ENCODE data around the gene BCL2L13. TPM values are rescaled to one million over a fixed set of nuclear protein-coding genes. Genes with fewer than 3 reads are reported as not detected.

The BCL2L13 gene
- total RNA-seq, 1 experiment from 2014 or later: 26.0 TPM

GRCh38 chr22:17628406-17629172 lies 10.0 kb upstream of the BCL2L13 start, which contains the start of gene ATP6V1E1:
Gene ATP6V1E1 (minus strand): TSS chr22:17628749. CDS start chr22:17628635, 114 bp downstream.
- Histone ChIP-seq H3K27me3 (ENCODE audit: insufficient read depth, low read length) (no peaks in the 10 kb centered on the region), H3K4me2 (ENCODE audit: insufficient read depth, insufficient read length, low read length) (peak within 1 kb of the TSS; percentile 62), H3K23ac (ENCODE audit: insufficient read length, low read depth, low read length) (no peak within 1 kb of the TSS), H3K18ac (ENCODE audit: insufficient read length, low read depth, low read length) (peak within 1 kb of the TSS; percentile 84), H3K27ac (ENCODE audit: insufficient read length, low read depth, low read length) (peak within 1 kb of the TSS; percentile 89), H3K9ac (ENCODE audit: extremely low read depth, insufficient read length, low read length) (peak within 1 kb of the TSS; percentile 99), H4K8ac (replicated peaks; ENCODE audit: insufficient read length, low read depth, low read length) (peak within 1 kb of the TSS; percentile 36), H3K14ac (ENCODE audit: insufficient read depth, low read length) (peak within 1 kb of the TSS; percentile 94), H3K4me1 (ENCODE audit: insufficient read depth, low read length) (no peaks in the 10 kb centered on the region), H2BK15ac (ENCODE audit: low read depth, low read length) (no peak within 1 kb of the TSS), H3T11ph (ENCODE audit: low read length) (no peak within 1 kb of the TSS), H3K56ac (ENCODE audit: insufficient read length, low read depth, low read length) (no peak within 1 kb of the TSS), H3K79me2 (ENCODE audit: insufficient read depth, low read length) (peaks cover 14% of the 10 kb centered on the region; the same call in 1 of the 2 replicates), H2BK5ac (ENCODE audit: insufficient read length, low read length) (peak within 1 kb of the TSS; percentile 65), H3K79me1 (ENCODE audit: insufficient read depth, low read depth, low read length, poor library complexity, severe bottlenecking) (peaks cover 8% of the 10 kb centered on the region), H2AK5ac (ENCODE audit: insufficient read length, low read length) (no peak within 1 kb of the TSS), H2BK12ac (ENCODE audit: insufficient read length, low read depth, low read length) (no peak within 1 kb of the TSS), H3K4ac (ENCODE audit: low read depth, low read length) (no peak within 1 kb of the TSS), H2AFZ (ENCODE audit: low read length) (peak within 1 kb of the TSS; percentile 50), H4K5ac (ENCODE audit: insufficient read length, low read depth, low read length) (no peak within 1 kb of the TSS), H4K91ac (ENCODE audit: insufficient read length, low read depth, low read length) (no peak within 1 kb of the TSS), H3K9me3 (ENCODE audit: control insufficient read depth, low read depth, low read length) (no peaks in the 10 kb centered on the region), H4K20me1 (ENCODE audit: control insufficient read depth, insufficient read depth, insufficient read length) (no peaks in the 10 kb centered on the region), H3K23me2 (ENCODE audit: insufficient read length, low read depth, low read length, poor library complexity, severe bottlenecking) (no peaks in the 10 kb centered on the region), H2BK120ac (ENCODE audit: low read depth, low read length, poor library complexity, severe bottlenecking) (no peak within 1 kb of the TSS), H2BK20ac (ENCODE audit: low read depth, low read length, poor library complexity, severe bottlenecking) (no peak within 1 kb of the TSS)
- Mint-ChIP-seq H3K4me1 (0 out of 4 replicates have a peak, but pooled peaks cover 0 to 3% of the 10 kb centered on the region in 2 experiments), H3K4me3 (peak within 1 kb of the TSS; percentile 96 to 98), H3K9me3 (no peaks in the 10 kb centered on the region), H3K27ac (peak within 1 kb of the TSS; percentile 99 to 100 (median 100)), H3K36me3 (ENCODE audit: insufficient read depth in 1 of 3, low read depth in 3 of 3) (peaks cover 0 to 5% (median 2%) of the 10 kb centered on the region in 3 experiments; a peak in 4 of 7 replicates), H3K27me3 (ENCODE audit: low read depth) (no peaks in the 10 kb centered on the region)
- peak; percentile 98 for DNase-seq
- TF ChIP-seq, protein P1, sequence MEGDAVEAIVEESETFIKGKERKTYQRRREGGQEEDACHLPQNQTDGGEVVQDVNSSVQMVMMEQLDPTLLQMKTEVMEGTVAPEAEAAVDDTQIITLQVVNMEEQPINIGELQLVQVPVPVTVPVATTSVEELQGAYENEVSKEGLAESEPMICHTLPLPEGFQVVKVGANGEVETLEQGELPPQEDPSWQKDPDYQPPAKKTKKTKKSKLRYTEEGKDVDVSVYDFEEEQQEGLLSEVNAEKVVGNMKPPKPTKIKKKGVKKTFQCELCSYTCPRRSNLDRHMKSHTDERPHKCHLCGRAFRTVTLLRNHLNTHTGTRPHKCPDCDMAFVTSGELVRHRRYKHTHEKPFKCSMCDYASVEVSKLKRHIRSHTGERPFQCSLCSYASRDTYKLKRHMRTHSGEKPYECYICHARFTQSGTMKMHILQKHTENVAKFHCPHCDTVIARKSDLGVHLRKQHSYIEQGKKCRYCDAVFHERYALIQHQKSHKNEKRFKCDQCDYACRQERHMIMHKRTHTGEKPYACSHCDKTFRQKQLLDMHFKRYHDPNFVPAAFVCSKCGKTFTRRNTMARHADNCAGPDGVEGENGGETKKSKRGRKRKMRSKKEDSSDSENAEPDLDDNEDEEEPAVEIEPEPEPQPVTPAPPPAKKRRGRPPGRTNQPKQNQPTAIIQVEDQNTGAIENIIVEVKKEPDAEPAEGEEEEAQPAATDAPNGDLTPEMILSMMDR (conservative IDR thresholded peaks at IDR 0.05): no peak
- no CpG with 5 or more reads among the region's 45 CpGs for WGBS (ENCODE audit: extremely low coverage, insufficient read length, low lambda C conversion rate)
